GM19397 (cell line): ENCODE measurements around the gene GXYLT2.
A peak's percentile ranks its signal among the peaks of the same experiment; 100 is the strongest.

Source experiments
- ATAC-seq: cut with Tn5 transposase; IDR thresholded peaks from one replicate; pipeline ENCODE4 v1.9.1; 2021; ENCODE audit warnings: mild to moderate bottlenecking, moderate library complexity; ENCODE audit not compliant: unreplicated experiment

Gene GXYLT2

DNA sequence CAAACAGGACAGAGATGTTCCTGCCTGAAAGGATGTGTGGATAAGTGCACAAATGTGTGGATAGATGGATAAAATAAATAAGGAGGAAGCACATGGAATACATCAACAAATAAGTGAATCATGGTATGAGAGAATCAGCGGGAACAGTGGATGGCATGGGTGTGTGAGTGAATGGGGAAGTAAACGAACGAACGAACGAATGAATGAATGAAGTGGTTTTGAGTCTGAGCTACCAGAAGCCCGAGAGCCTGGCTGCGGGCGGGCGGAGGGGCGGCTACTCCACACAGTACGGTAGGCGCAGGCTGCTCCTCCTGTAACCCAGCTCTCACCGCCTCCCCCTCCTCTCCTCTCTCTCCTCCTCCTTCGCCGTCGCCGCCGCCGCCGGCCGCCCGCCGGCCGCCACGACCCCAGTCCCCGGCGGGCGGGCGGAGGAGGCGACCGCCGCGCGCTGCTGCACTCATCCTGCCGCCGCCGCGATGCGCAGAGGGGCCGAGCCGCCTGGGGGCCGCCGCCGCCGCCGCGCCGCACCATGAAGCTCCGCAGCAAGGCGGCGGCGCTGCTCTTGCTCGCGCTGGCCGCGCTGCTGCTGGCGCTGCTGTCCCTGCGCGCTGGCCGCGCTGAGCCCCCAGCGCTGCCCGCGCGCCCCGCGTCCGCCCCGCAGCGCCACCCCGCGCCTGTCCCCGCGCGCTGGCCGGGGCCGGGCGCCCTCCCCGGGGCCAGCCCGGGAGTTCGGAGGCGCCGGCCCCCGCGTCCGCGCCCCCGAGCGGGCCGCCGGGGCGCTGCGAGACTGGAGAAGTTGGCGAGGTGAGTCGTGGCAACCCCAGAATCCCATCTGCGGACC lies at the start of gene GXYLT2:
Gene GXYLT2 (plus strand): TSS at position 342 of the 841 bp plus-strand sequence. CDS start 188 bp downstream, at position 530.
- peak; percentile 63 for ATAC-seq

- no peak for ATAC-seq
These were observed 48.8 kb upstream of the GXYLT2 start for GRCh38 chr3:72839057-72839456.

GRCh38 chr3:72844436-72844993 lies 43.3 kb upstream of the GXYLT2 start:
- no peak for ATAC-seq

DNA sequence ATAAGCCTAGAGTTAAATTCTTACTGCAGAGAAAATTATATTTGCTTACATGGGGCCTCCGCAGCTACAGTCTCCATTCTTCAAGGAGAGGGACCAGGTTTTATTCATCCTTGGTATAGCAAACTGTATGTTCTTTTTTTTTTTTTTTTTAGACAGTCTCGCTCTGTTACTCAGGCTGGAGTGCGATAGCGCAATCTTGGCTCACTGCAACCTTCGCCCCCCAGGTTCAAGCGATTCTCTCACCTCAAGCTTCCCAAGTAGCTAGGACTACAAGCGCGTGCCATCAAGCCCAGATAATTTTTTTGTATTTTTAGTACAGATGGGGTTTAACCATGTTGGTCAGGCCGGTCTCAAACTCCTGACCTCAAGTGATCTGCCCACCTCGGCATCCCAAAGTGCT lies 41.7 kb upstream of the GXYLT2 start:
- ATAC-seq = no peak

DNA sequence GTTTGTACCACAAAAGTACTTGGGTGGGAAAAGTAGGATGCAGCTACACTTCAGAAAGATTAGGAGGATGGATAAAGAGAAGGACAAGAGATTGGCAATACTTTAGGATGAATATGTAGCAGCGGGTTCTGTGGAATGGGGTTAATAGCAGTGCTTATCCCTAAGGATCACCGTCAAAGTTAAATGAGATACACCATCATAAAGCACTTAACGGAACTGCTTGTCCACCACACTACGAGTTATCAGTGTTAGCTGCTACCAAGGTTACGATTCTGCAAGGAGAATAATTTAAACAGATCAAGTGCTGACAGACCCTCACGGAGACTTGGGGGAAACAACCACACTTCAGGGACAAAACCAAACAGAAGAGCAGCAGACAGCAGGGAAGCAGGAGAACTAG lies 40.6 kb upstream of the GXYLT2 start:
- ATAC-seq = no peak

GRCh38 chr3:72847751-72848702 lies 39.8 kb upstream of the GXYLT2 start, which contains the start of gene SHQ1:
Gene SHQ1 (minus strand): TSS chr3:72848445. CDS start chr3:72848340, 105 bp downstream.
- peak; percentile 96 for ATAC-seq

DNA sequence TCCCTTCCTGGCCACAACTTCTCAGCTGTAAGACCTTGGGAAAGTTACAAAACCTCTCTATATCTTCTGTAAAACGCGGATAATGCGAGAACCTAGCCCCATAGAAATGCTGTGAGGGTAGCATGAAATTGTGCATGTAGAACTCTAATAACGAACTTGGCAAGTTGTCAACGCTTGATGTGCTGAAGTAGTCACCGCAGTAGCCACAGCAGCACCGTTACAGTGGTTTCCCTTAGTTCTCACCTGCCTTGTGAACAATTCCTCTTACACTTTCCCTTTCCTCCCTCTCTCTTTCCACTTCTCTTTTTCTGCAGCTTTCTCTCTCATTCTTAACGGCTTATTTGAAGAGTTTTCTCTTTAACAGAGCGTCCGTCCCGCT lies 39.2 kb upstream of the GXYLT2 start:
- ATAC-seq = peak; percentile 37

- ATAC-seq = no peak
These were observed 32.8 kb upstream of the GXYLT2 start for GRCh38 chr3:72855001-72855400.

- ATAC-seq = no peak
These were observed 27.8 kb upstream of the GXYLT2 start for GRCh38 chr3:72860053-72860452.

DNA sequence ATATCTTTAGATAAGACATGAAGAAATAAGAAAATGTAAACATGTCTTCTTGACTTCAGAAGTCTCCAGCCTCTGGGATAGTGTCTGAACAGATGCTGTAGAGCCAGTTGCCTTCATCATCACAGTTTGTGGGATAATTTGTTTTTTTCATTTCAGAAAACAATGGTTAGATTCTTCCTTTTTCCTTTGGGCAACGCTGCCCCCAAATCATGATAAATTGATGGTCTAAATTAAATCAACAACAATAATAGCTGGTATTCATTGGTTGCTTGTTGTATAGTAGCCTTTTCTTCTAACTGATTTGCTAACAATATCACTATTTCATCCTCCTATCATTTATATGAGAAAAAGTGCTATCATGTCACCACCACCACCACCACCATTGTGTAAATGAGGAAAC lies 27.0 kb upstream of the GXYLT2 start:
- ATAC-seq = no peak

DNA sequence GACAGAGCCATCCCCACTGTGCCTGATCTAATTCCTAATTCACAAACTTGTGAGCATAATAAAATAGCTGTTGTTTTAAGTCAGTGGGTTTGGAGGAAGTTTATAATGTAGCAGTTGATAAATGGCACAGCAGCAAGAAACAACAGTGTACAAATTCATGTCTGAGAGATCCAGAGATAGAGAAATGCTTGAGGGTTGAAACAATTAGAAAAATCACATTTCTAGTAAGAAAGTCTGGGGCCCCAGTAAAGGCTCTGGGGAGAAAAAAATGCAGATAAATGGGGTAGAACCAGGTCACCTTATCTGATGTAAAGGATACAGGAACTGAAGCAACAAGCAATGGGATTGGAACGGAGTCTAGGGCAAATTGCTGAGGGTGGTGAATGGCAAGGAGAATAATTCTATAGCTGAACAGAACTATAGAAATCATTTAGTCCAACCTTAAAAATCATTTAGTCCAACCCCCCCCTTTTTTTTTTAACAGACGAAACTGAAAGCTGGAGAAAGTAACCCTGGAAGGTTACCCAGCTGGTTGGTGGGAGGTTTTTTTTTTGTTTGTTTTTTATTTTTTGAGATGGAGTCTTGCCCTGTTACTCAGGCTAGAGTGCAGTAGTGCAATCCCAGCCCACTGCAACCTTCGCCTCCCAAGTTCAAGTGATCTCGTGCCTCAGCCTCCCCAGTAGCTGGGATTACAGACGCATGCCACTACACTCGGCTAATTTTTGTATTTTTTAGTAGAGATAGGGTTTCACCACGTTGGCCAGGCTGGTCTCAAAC lies 25.3 kb upstream of the GXYLT2 start:
- no peak for ATAC-seq

- ATAC-seq = no peak
These were observed 15.7 kb upstream of the GXYLT2 start for GRCh38 chr3:72872183-72872582.

- no peak for ATAC-seq
These were observed 522 bp upstream of the GXYLT2 start for GRCh38 chr3:72887343-72887704.

DNA sequence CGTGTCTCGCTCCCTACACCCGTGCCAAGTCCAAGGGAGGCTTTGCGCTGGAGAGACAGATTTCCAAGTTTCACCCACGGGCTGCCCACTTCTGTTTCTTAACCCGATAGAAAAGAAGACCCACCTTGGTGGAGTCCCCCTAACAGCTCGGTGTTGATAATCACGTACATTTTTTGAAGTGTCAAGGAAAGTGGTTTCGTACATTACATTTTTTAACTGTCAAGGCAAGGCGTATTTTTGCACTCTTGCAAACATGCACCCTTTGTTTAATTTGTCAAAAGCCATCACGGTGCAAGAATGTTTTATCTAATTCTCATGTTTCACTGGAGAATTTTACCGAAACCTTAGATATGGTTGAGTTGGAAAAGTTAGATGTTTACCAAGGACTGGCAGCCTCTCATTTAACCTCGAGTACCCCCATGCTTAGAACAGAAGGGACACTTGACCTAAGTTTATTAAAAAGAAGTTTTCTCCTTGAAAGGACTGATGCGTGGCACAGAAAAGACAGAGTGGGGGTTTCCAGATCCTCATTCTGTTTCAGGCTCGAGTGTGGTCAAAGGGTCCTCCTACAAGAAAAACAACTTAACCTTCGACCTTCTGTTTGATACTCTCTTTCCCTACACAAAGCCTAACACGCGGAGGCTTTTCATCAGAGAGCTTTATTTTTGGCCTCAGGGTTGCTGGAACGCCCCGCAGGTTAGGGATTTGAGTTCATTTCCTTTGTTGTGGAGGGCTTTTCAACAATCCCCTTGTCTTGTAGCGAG lies 882 bp downstream of the GXYLT2 start:
- no peak for ATAC-seq

DNA sequence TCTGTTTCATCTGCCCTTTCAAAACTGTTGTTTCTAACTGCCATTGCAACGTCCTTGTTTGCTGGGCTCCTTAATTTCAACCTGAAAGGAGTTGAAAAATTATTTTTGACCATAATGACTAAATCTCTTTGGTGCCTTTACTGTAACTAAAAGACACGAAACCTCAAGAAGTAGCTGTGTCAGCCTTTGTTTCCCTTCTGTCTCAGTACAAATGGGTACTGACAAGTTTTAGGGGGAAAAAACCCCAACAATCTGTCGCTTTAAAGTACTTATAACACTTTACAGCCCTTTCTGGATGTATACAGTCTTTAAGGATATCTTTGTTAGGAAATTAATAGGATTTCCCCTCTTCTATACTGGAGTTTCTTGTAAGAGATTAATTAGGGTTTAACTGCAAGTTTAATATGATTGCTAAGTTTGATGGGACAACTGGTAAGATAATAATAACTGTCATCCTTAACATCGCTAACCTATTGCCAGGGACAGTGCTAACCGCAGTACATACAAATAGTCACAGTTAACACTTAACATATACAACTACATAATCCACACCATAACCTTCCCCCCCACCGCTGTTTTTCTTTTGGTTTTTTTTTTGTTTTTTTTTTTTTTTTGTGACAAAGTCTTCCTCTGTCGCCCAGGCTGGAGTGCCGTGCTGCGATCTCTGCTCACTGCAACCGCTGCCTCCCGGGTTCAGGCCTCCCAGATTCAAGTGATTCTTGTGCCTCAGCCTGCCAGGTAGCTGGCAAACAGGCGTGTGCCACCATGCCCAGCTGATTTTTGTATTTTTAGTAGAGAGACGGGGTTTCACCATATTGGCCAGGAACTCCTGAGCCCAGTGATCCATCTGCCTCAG lies 1.7 kb downstream of the GXYLT2 start:
- no peak for ATAC-seq

DNA sequence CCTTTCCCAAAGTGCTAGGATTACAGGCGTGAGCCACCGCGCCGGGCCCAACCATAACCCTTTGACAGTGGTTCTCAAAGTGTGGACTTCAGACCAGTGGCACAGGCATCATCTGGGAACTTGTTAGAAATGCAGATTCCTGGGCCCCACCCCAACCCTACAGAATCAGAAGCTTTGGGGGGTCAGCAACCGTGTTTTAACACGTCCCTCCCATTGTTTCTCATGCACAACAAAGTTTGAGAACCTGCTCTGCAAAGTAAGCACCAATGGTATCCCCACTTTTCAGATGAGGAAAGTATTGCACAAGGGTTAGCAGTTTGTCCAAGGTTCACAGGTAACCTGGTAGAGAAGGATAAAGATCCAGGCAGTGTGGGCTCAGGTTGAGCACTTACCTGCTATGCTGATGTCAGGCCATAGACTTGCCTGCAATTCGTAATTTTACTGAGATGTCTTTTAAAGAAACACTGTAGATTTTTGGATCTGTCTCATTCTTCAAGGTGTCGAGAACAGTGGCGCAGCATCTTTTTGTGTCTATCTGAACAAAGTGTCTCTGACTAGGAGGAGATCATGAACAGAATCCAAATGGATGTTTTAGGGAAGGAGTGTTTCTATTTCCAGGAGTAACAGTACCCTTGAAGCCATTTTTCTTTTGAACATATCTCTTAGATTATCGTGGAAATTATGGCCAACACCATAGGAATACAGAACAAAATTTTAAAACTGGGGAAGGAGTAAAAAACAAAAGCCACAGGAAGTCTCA lies 2.5 kb downstream of the GXYLT2 start:
- ATAC-seq = no peak

DNA sequence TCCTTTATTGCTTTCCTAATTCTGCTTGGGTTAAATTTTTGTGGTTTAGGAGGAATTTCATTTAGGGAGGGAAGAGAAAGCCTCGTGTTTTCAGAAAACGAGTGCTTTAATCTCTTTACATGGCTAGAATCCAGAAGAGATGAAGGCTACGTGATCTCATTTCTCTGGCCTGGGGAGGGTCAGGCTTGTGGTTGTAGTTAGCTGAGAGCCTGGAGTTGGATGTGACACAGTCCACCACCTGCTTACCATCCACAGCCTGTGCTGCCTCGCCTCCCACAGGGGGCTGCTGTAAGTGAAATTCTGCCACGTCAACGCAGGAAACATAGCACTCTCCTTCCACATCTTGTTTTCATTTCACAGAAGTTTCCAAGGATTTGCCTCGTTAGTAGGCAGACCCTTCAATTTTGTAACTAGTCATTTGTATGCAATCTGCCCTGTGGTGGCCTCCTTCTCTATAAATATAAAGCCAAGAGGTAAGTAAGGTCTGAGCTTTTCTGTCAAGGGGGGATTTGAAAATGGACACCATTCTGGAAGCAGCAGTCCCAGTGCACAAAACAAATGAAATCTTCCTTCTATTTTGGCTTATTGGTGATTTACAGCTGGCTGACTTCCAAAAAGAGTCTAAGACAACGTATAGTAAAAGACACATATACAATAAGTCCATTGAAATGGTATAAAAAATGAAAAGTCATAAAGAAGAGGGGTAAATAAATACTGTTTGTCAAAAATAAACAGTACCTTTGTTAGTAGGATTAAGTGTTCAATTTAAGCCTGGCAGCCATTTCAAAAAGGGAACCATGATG lies 3.4 kb downstream of the GXYLT2 start:
- ATAC-seq = no peak
